NCI-H446 (cell line): ENCODE results near the gene KCTD20.
"Not testable (repeated sequence)": the region's sequence is repeated elsewhere in the genome, so short reads cannot be mapped to it uniquely, and the experiment has no call there.

Source experiments
- DNase-seq, 2 experiments: peaks; one replicate each; lab custom pipeline; 2025; lab: John Stamatoyannopoulos, UW

Gene KCTD20

DNA sequence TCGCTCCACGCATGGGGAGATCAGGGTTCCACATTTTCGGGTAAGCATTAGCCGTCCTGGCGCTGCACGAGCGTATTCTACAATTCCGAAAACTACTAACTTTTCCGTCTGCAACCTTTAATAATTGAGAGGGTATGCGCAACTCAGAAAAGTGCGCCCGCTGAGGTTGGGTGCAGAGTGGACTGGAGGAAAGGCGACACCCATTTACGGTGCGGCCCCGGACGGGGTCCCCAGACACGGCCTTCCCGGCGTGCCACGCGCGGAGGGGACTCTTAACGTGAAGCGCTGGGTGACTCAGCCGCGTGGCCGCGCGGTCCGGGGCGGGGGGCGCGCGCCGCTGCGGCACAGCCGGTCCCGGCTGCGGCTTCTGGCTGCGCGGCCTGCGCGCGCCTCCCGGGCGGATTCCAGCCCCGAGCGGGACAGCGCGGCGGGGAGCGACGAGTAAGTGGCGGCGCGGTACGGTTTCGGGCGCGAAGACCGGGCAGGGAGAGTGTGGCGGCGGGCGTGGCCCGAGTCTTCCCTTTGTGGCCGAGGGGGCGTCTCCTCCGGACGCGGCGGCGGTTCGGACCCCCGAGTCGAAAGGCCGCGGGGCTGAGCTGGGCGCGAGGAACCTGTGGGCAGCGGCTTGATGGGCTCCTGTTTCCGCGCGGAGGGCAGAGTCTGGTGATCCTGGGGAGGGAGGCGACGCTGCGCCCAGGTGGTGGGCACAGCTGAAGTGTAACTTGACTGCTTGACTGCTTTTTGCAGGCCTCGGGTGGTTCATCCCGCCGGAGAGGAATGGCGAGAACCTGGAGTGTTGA, at the start of gene KCTD20, which contains the start of gene PXT1:
Gene KCTD20 (plus strand): TSS at position 330 of the 800 bp plus-strand sequence. CDS start 27,098 bp downstream, outside the sequence.
Gene PXT1 (minus strand): TSS at position 184 of the 800 bp plus-strand sequence. CDS start 16,772 bp downstream, outside the sequence.
- DNase-seq, result peak; percentile 58 to 93

DNA sequence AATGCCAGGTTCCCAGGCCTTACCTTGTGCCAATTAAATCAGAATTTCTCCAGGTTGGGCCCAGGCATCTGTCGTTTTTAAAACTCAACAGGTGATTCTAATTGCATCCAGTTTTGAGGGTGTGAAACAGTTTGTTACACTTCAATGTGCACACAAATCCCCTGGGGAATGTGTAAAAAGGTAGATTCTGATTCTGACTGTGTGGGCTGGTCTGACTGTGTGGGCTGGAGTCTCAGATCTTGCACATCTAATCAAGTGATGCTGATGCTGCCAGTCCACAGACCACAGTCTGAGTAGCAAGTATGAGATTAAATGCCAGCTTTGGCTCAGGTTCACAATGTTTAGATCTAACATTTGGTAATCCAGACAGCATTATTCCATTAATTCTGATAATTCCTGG, 42.8 kb upstream of the KCTD20 start:
- DNase-seq, result no peak

DNA sequence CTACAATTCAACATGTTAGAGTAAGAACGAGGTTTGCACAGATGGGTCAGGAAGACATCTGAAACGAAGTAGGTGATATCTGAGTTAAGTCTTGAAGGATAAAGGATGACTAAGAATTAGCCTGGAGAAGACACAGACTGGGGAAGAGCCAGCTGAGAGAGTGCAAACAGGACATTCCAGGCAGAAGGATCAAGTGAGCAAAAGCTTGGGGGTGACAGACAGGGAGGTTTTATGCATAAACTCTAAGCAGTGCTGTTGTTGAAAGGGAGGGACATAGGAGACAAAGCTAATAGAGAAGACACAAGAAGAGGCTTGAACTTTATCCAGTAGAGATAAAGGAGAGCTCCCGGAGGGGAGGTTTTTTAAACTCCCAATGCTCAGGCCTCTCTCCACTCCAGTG, 40.3 kb upstream of the KCTD20 start:
- DNase-seq, result no peak

DNA sequence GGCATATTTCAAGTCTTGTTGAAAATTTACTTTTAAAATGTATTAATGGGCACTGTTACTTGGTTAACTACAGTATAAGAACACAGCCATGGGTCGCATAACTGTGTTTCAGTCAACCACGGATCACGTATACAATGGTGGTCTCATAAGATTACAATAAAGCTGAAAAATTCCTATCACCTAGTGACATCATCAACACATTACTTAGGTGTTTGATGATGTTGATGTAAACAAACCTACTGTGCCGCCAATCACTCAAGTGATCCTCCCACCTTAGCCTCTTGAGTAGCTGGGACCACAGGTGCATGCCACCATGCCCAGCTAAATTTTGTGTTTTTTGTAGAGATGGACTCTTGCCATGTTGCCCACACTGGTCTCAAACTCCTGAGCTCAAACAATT, 38.6 kb upstream of the KCTD20 start:
- DNase-seq, result no peak

DNA sequence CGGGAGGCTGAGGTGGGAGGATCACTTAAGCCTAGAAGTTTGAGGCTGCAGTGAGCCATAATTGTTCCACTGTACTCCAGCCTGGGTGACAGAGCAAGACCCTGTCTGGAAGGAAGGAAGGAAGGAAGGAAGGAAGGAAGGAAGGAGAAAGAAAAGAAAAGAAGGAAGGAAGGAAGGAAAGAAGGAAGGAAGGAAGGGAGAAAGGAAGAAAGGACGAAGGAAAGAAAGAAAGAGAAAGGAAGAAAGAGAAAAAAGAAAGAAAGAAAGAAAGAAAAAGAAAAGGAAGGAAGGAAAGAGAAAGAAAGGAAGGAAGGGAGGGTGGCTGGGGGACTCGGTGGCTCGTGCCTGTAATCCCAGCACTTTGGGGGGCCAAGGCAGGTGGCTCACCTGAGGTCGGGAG, 33.1 kb upstream of the KCTD20 start:
- not testable (repeated sequence) for DNase-seq

DNA sequence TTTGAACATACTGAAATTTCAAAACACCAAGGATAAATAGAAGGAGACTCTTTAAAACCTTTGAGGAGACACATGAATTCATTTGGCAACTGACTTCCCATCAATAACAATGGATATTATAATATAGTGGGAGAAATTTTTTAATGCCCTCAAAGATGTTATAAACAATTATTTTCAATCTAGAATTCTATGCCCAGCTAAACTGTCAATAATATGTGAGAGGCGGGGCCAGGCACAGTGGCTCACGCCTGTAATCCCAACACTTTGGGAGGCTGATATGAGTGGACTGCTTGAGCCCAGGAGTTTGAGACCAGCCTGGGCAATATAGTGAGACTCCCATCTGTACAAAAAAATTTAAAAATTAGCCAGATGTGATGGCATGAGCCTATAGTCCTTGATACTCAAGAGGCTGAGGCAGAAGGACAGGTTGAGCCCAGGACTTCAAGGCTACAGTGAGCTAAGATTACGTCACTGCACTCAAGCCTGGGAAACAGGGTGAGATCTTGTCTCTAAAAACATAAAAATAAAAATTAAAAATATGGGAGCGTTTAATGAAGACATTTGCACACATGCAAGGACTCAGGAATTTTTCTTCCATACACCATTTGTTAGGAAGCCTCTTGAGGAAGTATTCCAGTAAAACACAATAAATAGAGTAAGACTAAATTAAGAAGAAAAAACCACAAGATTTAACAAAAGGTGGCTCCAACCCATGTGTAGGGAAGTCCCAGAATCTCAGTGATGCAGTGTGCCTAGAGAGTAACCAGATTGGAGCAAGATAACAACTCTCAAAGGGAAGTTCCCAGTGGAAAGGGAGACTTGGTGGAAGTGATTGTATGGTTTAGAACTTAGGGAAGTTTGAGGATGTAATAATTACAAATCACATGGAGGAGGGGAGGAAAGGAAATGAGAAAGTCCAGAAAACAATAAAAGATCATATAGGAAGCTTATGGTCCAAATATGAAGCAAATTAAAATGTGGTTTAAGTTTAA, 29.0 kb upstream of the KCTD20 start:
- DNase-seq, result no peak

DNA sequence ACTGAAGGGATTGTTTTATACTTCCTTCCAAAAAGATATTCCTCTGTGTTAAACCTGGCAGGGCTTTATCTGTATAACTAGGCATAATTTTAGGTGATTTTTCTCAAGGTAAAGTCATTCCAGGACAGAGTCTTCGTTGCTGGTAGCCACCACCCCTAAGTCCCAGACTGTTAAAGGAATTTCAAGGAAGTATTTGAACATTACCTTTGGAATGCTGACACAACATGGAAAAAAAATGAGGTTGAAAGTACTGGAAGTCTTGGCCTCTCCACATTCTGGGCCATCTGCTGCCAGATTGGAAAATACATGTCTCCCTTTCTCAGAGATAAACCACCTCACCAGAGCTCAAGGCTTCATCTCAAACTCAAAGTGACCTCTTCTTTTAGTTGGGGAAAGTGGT, 28.3 kb upstream of the KCTD20 start:
- no peak for DNase-seq

DNA sequence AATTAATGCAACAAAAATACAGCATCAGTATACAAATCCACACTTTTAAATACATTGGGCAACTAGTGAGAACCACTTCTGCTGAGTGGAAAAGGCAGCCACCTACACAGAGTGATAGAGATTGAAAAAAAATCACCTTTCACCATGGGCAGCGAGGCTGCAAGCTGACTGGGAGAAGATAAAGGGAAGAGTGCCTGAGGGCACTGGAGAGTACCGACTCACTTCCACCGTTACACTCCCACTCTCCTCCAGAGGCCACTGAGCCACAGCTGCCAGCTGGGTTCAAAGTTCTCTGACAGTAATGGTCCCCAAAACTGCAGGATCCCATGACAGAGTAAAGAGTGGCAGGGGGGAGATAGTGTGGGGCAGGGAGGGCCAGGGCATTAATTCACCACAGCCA, 24.2 kb upstream of the KCTD20 start:
- no peak for DNase-seq

DNA sequence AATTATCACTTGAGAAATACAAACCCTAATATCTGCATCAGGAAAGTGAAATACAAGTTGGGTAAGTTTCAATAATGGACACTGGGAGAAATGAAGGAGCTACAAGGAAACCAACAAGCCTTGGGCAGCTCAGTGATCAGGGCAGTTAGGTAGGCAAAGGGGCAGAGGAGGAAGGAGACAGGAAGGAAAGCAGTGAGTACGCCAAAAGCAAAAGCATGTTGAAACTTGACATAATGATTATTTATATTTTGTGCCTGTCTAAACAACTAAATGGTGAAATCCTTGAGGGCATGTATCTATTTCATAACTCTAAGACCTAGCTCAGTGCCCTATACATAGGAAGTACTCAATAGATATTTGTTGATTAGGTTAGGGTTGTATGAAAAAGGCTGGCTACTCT, 23.5 kb upstream of the KCTD20 start:
- DNase-seq, result no peak

DNA sequence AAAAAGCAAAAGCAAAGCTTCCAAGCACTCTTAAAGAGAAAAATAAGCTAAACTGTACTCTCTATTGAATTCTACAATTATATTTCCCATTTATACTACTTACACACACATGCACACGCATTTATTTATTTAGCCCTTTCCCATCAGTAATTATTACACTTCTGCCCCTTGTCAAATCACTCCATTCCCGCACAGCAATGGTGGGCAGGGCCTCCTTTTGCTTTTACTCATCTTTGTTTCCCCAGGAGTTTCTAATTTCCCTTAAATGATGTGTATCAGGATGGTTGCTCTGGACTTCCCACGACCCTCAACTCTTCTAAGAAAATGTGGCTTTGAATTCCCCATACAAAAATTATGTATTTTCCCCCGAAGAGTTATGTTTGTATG, 20.1 kb upstream of the KCTD20 start:
- no peak for DNase-seq

DNA sequence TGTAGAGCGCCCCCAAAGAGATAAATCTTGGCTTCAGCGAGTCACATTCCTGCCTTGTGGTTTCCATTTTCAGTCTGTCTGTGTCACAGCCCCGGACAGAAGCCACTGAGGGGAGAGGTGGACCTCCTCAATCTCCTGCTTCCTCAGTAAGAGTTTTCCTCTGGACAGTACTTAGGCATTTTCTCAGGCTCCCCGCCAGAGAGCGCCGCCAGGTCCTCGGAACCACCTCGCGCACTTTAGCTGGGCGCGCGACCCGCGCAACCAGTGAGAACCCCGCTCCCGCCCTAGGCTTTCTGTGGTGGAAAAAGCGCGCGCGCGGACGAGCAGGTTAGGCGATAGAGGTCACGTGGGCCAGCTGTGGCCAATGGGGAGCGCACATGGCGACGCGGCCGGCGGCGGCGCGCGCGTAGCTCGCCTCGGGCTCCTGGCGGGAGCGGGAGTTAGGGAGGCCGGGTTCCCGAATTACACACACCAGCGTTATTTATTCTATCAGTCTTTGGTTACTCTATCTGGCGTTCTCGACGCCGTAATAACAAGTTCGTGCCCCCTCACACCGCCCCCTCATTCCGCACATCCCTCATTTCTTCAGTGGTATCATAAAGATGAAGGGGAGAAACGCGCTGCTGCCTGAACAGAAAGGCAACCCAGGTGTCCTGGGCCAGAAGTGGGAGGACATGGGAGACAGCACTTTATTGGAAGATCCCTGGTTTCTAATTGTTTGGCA, 19.5 kb upstream of the KCTD20 start:
- DNase-seq, result peak; percentile 95 to 99

DNA sequence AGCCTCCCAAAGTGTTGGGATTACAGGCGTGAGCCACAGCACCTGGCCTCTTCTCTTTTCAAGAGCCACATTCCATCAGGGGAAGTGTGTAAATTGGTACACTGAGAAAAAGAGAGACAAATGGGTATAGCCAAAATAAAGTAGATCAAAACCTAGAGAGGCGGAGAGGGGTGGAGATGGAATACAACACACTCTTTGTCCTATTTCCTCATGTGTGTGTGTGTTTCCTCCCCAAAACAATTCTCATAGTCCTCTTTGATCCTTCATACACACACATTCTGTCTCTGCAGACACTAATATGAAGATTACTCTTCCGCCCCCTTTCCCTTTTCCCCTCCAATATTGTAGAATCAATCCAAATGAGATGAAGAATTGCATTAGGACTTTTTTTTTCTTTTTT, 16.2 kb upstream of the KCTD20 start:
- no peak for DNase-seq

DNA sequence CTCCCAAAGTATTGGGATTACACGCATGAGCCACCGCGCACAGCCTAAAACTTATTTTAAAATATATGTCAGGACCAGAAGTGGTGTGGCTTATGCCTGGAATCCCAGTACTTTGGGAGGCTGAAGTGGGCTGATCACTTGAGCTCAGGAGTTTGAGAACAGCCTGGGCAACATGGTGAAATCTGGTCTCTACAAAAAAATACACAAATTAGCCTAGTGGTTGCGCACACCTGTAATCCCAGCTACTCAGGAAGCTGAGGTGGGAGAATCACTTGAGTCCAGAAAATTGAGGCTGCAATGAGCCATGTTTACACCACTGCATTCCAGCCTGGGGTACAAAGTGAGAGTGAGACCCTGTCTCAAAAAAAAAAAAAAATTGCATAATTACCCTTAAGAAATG, 13.9 kb upstream of the KCTD20 start:
- DNase-seq, result no peak

DNA sequence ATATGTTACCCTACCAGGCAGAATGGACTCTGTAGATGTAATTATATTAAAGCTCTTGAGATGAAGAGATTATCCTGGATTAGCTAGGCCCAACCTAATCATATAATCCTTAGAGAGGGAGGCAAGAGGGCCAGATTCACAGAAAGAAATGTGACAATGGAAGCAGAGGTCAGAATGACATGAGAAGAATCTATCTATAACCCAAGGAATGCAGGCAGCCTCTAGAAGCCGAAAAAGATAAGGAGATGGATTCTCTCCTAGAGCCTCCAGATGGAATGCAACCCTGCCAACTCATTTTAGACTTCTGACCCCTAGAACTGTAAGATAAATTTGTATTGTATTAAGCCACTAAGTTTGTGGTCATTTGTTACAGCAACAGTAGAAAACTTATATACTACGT, 12.4 kb upstream of the KCTD20 start:
- DNase-seq, result no peak

DNA sequence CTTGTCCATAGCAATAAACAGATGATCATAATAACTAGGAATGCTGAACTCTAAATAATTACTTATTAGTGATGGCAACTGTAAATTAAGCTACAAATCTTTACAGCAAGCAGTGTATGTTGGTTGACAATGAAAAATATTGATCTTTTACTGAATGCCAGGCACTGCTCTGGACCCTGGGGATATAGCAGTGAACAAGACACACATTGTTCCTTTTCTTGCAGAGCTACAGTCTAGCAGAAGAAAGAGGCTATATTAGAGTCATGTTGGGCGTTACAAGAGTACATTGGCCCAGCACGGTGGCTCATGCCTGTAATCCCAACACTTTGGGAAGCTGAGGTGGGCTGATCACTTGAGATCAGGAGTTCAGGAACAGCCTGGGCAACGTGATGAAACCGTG, 11.6 kb upstream of the KCTD20 start:
- no peak for DNase-seq

DNA sequence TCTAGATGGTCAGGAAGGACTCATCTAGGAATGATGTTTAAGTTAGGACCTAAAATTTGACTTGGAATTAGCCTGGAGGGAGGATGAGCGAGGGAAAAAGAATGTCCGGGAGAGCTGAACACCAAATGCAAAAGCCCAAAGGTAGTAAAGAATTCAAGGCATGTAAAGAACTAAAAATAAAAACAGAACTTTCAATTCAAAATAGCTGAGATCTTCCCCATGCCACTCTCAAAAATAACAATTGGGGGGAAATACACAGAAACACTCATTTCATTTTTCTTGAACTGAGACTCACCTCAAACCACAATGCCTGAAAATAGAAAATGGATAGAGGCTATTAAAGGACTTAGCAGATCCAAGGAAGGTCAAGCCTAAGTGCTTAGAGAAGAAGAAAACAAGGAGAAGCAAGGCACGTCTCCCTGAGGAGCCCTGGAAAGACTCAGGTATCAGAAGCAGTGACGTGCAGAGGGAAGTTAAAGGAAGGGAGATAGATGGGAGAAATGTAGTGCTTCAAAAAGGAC, 10.6 kb upstream of the KCTD20 start:
- no peak for DNase-seq

DNA sequence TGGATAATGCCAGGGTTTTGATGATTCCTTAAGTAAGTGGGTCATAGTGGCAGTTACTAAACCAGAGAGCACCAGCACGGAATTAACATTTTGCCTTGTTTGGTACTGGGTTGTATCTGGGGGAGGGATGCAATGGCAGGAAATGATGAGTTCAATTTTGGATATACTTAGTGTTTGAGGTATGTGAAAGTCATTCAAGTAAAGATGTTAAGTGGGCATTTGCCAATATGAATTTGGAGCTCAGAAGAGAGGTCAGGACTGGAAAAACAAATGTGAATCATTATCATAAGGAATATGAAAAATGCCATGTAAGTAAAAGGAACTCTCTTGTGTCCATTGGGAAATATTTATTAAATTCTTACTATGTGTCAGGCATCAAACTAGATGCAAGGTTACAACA, 6.3 kb upstream of the KCTD20 start:
- DNase-seq, result no peak

DNA sequence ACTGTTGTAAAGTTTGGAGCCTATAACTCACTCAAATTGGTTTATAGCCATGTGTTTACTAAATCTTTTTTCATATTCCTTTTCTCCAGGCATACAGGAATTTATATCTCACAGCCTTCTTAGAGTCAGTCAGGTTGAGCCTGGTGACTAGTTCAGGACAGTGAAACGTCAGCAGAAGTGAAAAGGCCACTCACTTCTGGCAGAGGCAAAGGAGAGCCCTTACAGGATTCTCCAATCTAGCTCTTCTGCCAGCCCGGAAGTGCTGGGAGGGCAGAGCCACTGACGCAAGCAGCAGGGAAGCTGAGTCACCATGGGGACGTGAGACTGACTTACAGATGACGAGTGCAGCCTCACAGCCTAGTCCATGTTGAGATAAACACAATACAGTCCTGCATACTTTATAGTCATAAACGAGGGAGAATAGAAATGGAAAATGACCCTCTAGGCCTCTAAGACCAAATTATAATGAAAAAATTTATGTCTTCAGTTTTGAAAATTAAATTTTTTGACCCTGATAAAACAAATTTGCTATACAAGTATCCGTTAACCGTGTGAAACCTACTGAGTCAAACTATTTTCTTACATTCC, 1.4 kb upstream of the KCTD20 start:
- DNase-seq, result peak; percentile 81 to 88

DNA sequence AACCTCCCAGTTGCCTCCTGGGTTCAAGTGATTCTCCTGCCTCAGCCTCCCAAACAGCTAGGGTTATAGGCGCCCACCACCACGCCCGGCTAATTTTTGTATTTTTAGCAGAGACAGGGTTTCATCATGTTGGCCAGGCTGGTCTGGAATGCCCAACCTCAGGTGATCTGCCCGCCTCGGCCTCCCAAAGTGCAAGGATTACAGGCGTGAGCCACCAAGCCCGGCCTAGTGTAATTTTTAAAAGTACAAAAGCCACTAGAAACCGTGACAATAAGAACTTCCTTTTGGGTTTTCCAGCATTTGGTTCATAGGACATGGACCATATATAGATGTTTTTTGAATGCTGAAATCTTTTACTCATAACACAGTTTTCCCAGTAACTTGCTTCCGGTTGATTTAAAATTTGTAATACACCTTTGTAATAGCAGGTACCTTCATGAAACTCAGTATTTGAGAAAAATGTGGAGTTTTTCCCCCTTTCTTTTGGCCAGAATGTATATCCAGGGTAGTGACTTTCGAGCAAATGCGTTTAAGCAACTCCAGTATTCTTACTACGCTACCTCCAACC, 613 bp upstream of the KCTD20 start:
- DNase-seq, result no peak

DNA sequence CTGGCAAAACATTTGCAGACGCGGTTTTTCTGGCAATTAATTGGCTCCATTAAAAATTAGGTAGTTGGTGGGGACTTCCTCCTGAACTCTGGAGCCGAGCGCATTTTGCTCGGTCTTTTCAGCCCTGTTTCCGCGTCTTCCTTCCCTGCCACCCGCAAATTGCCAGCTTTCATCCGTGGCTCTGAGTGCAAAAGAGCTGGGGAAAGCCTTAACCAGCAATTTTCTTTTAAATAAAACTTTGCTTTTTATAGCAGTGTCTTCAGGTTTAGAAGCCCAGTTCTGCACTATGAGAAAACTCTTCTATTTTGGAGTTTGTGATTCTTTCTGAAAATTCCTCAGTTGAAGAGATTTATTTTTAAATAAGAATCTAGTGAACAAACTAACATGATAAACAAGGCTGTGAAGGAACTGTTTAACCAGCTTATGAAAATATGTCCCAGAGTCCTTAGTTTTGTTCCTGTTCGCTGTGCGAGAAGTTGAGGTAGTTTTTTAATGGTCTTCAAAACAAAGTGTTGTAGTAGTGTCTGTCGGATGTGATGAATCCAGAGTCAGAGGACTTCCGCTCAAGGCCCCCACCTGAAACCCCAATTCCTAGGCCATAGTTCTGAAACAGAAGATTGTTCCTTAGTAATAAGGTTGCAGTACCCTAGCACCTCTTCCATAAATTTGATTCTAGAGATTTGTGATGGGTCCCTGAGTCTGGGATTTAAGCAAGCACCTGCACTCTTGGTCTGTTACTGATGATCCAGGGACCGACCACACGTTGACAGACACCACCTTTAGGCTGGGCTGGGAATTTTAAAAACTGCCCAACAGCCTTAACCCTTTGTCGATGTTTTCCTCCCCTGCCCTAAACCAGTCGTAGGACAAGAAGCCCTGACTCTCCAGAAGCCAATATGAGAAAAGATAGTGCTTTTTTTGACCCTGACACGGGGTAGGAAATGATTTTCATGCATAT, 950 bp downstream of the KCTD20 start:
- DNase-seq, result peak in 1 of 2 experiments; percentile 40
